Testis (tissue), 2 donors: ENCODE measurements around the gene SGK2.

Experiments
- CTCF ChIP-seq, 3 experiments: fragments of 450-650 bp in 2 of 3; fragments of 200-600 bp in 1 of 3; sonication (generic) in 1 of 3; IDR thresholded peaks; one replicate each; pipeline ENCODE4 v1.5.1; 2016 to 2019; ENCODE audit warnings: antibody characterized with exemption in 3 of 3, mild to moderate bottlenecking in 2 of 3, moderate library complexity in 1 of 3
- POLR2A ChIP-seq: fragments of 450-650 bp; IDR thresholded peaks from one replicate; pipeline ENCODE4 v1.6.1; 2017; ENCODE audit warnings: antibody characterized with exemption, mild to moderate bottlenecking, moderate library complexity

DNA sequence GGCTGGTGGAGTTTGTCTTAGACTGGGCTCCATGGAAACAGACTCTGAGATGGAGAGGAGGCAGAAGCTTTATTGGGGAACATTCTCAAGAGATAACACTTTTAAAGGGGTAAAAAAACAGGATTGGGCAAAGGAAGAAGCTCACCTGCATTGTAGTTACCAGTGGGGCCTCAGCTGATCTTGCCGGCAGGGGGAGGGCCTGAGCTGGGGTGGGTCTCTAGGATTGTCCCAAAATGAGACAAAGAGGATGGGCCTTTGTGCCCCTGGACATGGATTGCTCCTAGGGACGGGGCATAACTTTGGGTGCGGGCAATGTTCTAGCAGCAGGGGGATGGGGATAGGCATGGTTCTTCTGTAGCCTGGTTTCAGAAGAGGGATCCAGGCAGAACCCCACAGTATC, 12.5 kb downstream of the SGK2 start:
- TF ChIP-seq CTCF (IDR thresholded peaks at IDR 0.05): no peak
- TF ChIP-seq POLR2A: no peak
